HepG2 (cell line): ENCODE measurements around the gene FOXA3. TPM values are rescaled to one million over a fixed set of nuclear protein-coding genes. Genes with fewer than 3 reads are reported as not detected.
A peak's percentile ranks its signal among the peaks of the same experiment; 100 is the strongest.

Experiments used
- CENPBD1 ChIP-seq: sonication (generic); formaldehyde crosslinking; IDR thresholded peaks from 2 replicates; pipeline ENCODE4 v1.8.0; 2022; ENCODE audit warnings: missing genetic modification reagents, low read depth, mild to moderate bottlenecking, borderline replicate concordance
- ETV5 ChIP-seq: IDR thresholded peaks from 2 replicates; pipeline ENCODE4 v1.6.1; 2018; ENCODE audit warnings: missing biosample characterization, missing genetic modification reagents, inconsistent platforms, borderline replicate concordance
- FOXA3 ChIP-seq: IDR thresholded peaks from 2 replicates; pipeline ENCODE4 v1.6.1; 2016; ENCODE audit warnings: missing genetic modification reagents, missing compliant biosample characterization
- HCFC1 ChIP-seq: fragments of 150-350 bp; IDR thresholded peaks from 2 replicates; pipeline ENCODE4 v1.6.1; 2014; ENCODE audit warnings: low read depth, low read length
- HDAC2 ChIP-seq: sonication (generic); formaldehyde crosslinking; IDR thresholded peaks from 2 replicates; pipeline ENCODE4 v1.4.0; 2020; ENCODE audit warnings: missing genetic modification reagents
- IKZF5 ChIP-seq: IDR thresholded peaks from 2 replicates; pipeline ENCODE4 v1.6.1; 2018; ENCODE audit warnings: missing genetic modification reagents, mild to moderate bottlenecking, missing compliant biosample characterization
- KAT7 ChIP-seq: IDR thresholded peaks from 2 replicates; pipeline ENCODE4 v1.6.1; 2018; ENCODE audit warnings: borderline replicate concordance, missing compliant biosample characterization
- KLF11 ChIP-seq: IDR thresholded peaks from 2 replicates; pipeline ENCODE4 v1.6.1; 2016; ENCODE audit warnings: missing compliant biosample characterization
- KLF6 ChIP-seq: IDR thresholded peaks from 2 replicates; pipeline ENCODE4 v1.8.0; 2016; ENCODE audit warnings: missing biosample characterization, missing genetic modification reagents
- KLF9 ChIP-seq: IDR thresholded peaks from 2 replicates; pipeline ENCODE4 v1.6.1; 2016; ENCODE audit warnings: low read depth
- MAX ChIP-seq: IDR thresholded peaks from 2 replicates; pipeline ENCODE4 v1.6.1; 2012; ENCODE audit warnings: inconsistent platforms
- MED13 ChIP-seq: sonication (generic); formaldehyde crosslinking; IDR thresholded peaks from 2 replicates; pipeline ENCODE4 v1.5.0; 2020; ENCODE audit warnings: missing genetic modification reagents
- MIER3 ChIP-seq: IDR thresholded peaks from 2 replicates; pipeline ENCODE4 v1.6.1; 2016; ENCODE audit warnings: missing compliant biosample characterization, borderline replicate concordance
- NCOA1 ChIP-seq: sonication (generic); formaldehyde crosslinking; IDR thresholded peaks from 2 replicates; pipeline ENCODE4 v1.9.0; 2021; ENCODE audit warnings: missing genetic modification reagents
- RARA ChIP-seq: IDR thresholded peaks from 2 replicates; pipeline ENCODE4 v1.6.1; 2016; ENCODE audit warnings: missing genetic modification reagents, missing compliant biosample characterization
- REPIN1 ChIP-seq: sonication (generic); formaldehyde crosslinking; IDR thresholded peaks from 2 replicates; pipeline ENCODE4 v1.8.0; 2022; ENCODE audit warnings: missing genetic modification reagents, low read depth, mild to moderate bottlenecking, borderline replicate concordance
- SAP130 ChIP-seq: IDR thresholded peaks from 2 replicates; pipeline ENCODE4 v1.6.1; 2016; ENCODE audit warnings: low read depth
- SRY ChIP-seq: sonication (generic); formaldehyde crosslinking; IDR thresholded peaks from 2 replicates; pipeline ENCODE4 v1.8.0; 2022; ENCODE audit warnings: mild to moderate bottlenecking, missing genetic modification reagents
- TFDP1 ChIP-seq: IDR thresholded peaks from 2 replicates; pipeline ENCODE4 v1.6.1; 2016; ENCODE audit warnings: missing compliant biosample characterization, missing genetic modification reagents, borderline replicate concordance
- YY1 ChIP-seq: IDR thresholded peaks from 2 replicates; pipeline ENCODE4 v1.6.1; 2011; ENCODE audit warnings: low read length, low read depth, moderate library complexity, mild to moderate bottlenecking; ENCODE audit not compliant: insufficient read depth, insufficient replicate concordance
- ZMYM3 ChIP-seq: sonication (generic); formaldehyde crosslinking; IDR thresholded peaks from 2 replicates; pipeline ENCODE4 v1.5.1; 2020; ENCODE audit warnings: mild to moderate bottlenecking, missing genetic modification reagents
- ZMYM4 ChIP-seq: sonication (generic); formaldehyde crosslinking; IDR thresholded peaks from 2 replicates; pipeline ENCODE4 v1.8.1; 2023; ENCODE audit warnings: mild to moderate bottlenecking, missing genetic modification reagents
- ZNF292 ChIP-seq: sonication (generic); formaldehyde crosslinking; IDR thresholded peaks from 2 replicates; pipeline ENCODE4 v1.8.1; 2022; ENCODE audit warnings: mild to moderate bottlenecking, low read depth, missing genetic modification reagents, borderline replicate concordance
- ZNF513 ChIP-seq: sonication (generic); formaldehyde crosslinking; conservative IDR thresholded peaks from 2 replicates; pipeline ENCODE4 v1.5.0; 2020; ENCODE audit warnings: missing genetic modification reagents
- ZNF549 ChIP-seq: sonication (generic); formaldehyde crosslinking; IDR thresholded peaks from 2 replicates; pipeline ENCODE4 v1.5.0; 2020; ENCODE audit warnings: missing genetic modification reagents
- ZNF576 ChIP-seq: sonication (generic); formaldehyde crosslinking; IDR thresholded peaks from 2 replicates; pipeline ENCODE4 v1.4.0; 2020; ENCODE audit warnings: mild to moderate bottlenecking, missing genetic modification reagents
- ZNF616 ChIP-seq: sonication (generic); formaldehyde crosslinking; IDR thresholded peaks from 2 replicates; pipeline ENCODE4 v1.5.0; 2020; ENCODE audit warnings: low read depth, mild to moderate bottlenecking, missing genetic modification reagents
- ZNF737 ChIP-seq: sonication (generic); formaldehyde crosslinking; IDR thresholded peaks from 2 replicates; pipeline ENCODE4 v1.5.0; 2020; ENCODE audit warnings: missing genetic modification reagents, mild to moderate bottlenecking, borderline replicate concordance
- ZNF816 ChIP-seq: sonication (generic); formaldehyde crosslinking; IDR thresholded peaks from 2 replicates; pipeline ENCODE4 v1.8.0; 2022; ENCODE audit warnings: missing genetic modification reagents, mild to moderate bottlenecking, borderline replicate concordance
- polyA plus RNA-seq, 8 experiments: library from polyadenylated mRNA; depleted of rRNA in 3 of 8; stranded (reverse) in 7 of 8; unstranded in 1 of 8; fragments of >200 nt; fragmentation: Illumina TruSeq in 4 of 8; extraction: Trizol in 4 of 8; gene quantifications; 2 replicates each; pipeline versions ENCODE4 v1.2.1 to v1.2.3, GENCODE V29; 2011 to 2016; ENCODE audit warnings: low read depth in 4 of 8, missing spikeins in 1 of 8, mixed read lengths in 1 of 8; ENCODE audit not compliant: insufficient read depth in 1 of 8
- total RNA-seq, 5 experiments: library from RNA; depleted of rRNA; stranded (reverse); fragments of >200 nt; fragmentation: Illumina TruSeq; extraction: Trizol; gene quantifications; 2 replicates each; pipeline ENCODE4 v1.2.3, GENCODE V29; 2016; ENCODE audit warnings: low read depth in 1 of 5

Gene FOXA3
- total and polyA plus RNA-seq, 2 of the 13 experiments (the other 11 are each of a cell fraction or from before 2014, with no cell fraction given), result 29.8 to 47.6 TPM

- TF ChIP-seq ZMYM3 (CRISPR knock-in tag), result peak; percentile 35; the same call in 1 of the 2 replicates
- TF ChIP-seq MAX, result peak; percentile 27
- no peak for TF ChIP-seq MED13 (CRISPR knock-in tag)
- TF ChIP-seq HCFC1, result 0 out of 2 replicates have a peak, but pooled peaks have one; percentile 15
- TF ChIP-seq SAP130 (CRISPR knock-in tag), result peak; percentile 54; the same call in 1 of the 2 replicates
- TF ChIP-seq RARA (CRISPR knock-in tag), result no peak
- no peak for TF ChIP-seq ZNF616
- TF ChIP-seq ZNF576 (CRISPR knock-in tag), result no peak
- no peak for TF ChIP-seq ZNF549
- TF ChIP-seq TFDP1, result no peak
- no peak for TF ChIP-seq ZNF816
- TF ChIP-seq HDAC2 (CRISPR knock-in tag), result no peak
- no peak for TF ChIP-seq REPIN1 (CRISPR knock-in tag)
- TF ChIP-seq YY1, result no peak
- TF ChIP-seq KLF9 (CRISPR knock-in tag), result no peak
- TF ChIP-seq ZMYM4 (CRISPR knock-in tag), result no peak
- no peak for TF ChIP-seq NCOA1 (CRISPR knock-in tag)
- no peak for TF ChIP-seq KLF11
- no peak for TF ChIP-seq IKZF5
- no peak for TF ChIP-seq CENPBD1 (CRISPR knock-in tag)
- TF ChIP-seq KLF6 (CRISPR knock-in tag), result no peak
- TF ChIP-seq KAT7, result no peak
- no peak for TF ChIP-seq MIER3
- no peak for TF ChIP-seq ZNF513 (CRISPR knock-in tag)
- TF ChIP-seq SRY (CRISPR knock-in tag), result no peak
- no peak; the same call in 1 of the 2 replicates for TF ChIP-seq ETV5
- no peak; the same call in 1 of the 2 replicates for TF ChIP-seq ZNF292
- no peak for TF ChIP-seq FOXA3 (CRISPR knock-in tag)
- no peak for TF ChIP-seq ZNF737 (CRISPR knock-in tag)
These were observed 47.2 kb downstream of the FOXA3 start (continued) for GRCh38 chr19:45911291-45911690.
